Hematopoietic multipotent progenitor cell treated with erythropoietin and hydrocortisone succinate and interleukin-3 and kit ligand, for 6 days (in vitro differentiated cells): Measurements from ENCODE around the gene ACSF2.
"Not testable (repeated sequence)": the region's sequence is repeated elsewhere in the genome, so short reads cannot be mapped to it uniquely, and the experiment has no call there.

Experiments used
- DNase-seq: peaks from one replicate; pipeline ENCODE4 v3.0.0-alpha.2; 2015

ACSF2 gene

GRCh38 chr17:50412188-50412732, 13.8 kb upstream of the ACSF2 start:
- DNase-seq, result peak; percentile 24

- no peak for DNase-seq
Observed at GRCh38 chr17:50414808-50415207, 11.2 kb upstream of the ACSF2 start.

- not testable (repeated sequence) for DNase-seq
Observed at GRCh38 chr17:50419577-50419976, 6.4 kb upstream of the ACSF2 start.

- DNase-seq, result no peak
Observed at GRCh38 chr17:50420419-50421112, 5.5 kb upstream of the ACSF2 start.

- peak; percentile 70 for DNase-seq
Observed at GRCh38 chr17:50421308-50422051, 4.5 kb upstream of the ACSF2 start.

GRCh38 chr17:50422738-50423137, 3.3 kb upstream of the ACSF2 start:
- no peak for DNase-seq

GRCh38 chr17:50423553-50424159, 2.4 kb upstream of the ACSF2 start:
- DNase-seq, result peak; percentile 50

GRCh38 chr17:50424246-50424995, 1.6 kb upstream of the ACSF2 start:
- peak; percentile 46 for DNase-seq

- peak; percentile 9 for DNase-seq
Observed at GRCh38 chr17:50424996-50425681, 879 bp upstream of the ACSF2 start.

- DNase-seq, result no peak
Observed at GRCh38 chr17:50426472-50426782, 409 bp downstream of the ACSF2 start.

GRCh38 chr17:50426814-50427787, 1.1 kb downstream of the ACSF2 start:
- peak; percentile 73 for DNase-seq

GRCh38 chr17:50428126-50428525, 2.1 kb downstream of the ACSF2 start:
- DNase-seq, result not testable (repeated sequence)

GRCh38 chr17:50428831-50429424, 2.9 kb downstream of the ACSF2 start:
- DNase-seq, result no peak

GRCh38 chr17:50429793-50430192, 3.8 kb downstream of the ACSF2 start:
- no peak for DNase-seq

GRCh38 chr17:50430821-50431618, 5.0 kb downstream of the ACSF2 start:
- no peak for DNase-seq

GRCh38 chr17:50432125-50432762, 6.2 kb downstream of the ACSF2 start:
- DNase-seq, result no peak

- no peak for DNase-seq
Observed at GRCh38 chr17:50437409-50437808, 11.4 kb downstream of the ACSF2 start.

GRCh38 chr17:50439008-50439407, 13.0 kb downstream of the ACSF2 start:
- DNase-seq, result no peak

- no peak for DNase-seq
Observed at GRCh38 chr17:50440172-50440837, 14.3 kb downstream of the ACSF2 start.
